ENCODE data around the gene AP5B1.
"Not testable (repeated sequence)": the region's sequence is repeated elsewhere in the genome, so short reads cannot be mapped to it uniquely, and the experiment has no call there.

Gene AP5B1

GRCh38 chr11:65782816-65783228 is 2.0 kb upstream of the AP5B1 start:
- no peak for DNase-seq

DNA sequence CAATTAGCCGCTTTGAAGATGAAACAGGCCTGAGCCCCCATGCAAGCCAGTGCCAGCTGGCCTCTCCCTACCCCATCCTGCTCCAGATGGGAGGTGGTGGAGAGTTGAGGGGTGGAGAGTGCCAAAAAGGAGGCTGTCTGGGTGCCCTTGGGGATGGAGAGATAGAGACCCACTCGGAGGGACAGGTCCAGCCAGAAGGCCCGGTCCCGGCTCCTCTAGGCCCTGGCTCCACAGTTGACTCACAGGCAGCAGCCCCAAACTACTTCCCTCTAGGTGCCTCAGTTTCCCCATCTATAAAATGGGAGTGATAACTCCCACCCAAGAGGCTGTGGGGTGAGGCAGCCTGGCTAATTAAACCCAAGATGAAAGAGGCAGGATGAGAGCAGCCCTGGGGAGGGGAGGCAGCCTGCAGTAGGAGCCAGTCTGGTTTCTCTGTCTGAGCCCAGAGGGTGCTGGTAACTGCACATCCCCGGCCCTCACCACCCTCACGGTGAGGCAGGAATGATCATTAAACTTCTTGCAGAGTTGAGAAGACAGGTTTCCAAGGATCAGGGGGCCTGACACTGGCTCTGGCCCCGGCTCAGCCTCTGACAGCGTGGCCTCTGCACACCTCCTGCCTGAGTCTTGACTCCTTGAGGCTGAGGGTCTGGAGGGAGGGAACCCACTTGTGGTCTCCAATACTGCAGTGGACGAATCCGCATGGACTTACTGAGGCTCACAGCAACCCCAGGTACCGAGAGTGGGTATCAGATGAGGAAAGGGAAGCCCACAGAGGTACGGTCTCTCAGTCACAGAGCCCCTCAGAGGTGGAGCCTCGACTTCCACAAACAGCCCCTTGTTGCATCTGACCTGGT is 1.4 kb upstream of the AP5B1 start:
- no peak for DNase-seq

DNA sequence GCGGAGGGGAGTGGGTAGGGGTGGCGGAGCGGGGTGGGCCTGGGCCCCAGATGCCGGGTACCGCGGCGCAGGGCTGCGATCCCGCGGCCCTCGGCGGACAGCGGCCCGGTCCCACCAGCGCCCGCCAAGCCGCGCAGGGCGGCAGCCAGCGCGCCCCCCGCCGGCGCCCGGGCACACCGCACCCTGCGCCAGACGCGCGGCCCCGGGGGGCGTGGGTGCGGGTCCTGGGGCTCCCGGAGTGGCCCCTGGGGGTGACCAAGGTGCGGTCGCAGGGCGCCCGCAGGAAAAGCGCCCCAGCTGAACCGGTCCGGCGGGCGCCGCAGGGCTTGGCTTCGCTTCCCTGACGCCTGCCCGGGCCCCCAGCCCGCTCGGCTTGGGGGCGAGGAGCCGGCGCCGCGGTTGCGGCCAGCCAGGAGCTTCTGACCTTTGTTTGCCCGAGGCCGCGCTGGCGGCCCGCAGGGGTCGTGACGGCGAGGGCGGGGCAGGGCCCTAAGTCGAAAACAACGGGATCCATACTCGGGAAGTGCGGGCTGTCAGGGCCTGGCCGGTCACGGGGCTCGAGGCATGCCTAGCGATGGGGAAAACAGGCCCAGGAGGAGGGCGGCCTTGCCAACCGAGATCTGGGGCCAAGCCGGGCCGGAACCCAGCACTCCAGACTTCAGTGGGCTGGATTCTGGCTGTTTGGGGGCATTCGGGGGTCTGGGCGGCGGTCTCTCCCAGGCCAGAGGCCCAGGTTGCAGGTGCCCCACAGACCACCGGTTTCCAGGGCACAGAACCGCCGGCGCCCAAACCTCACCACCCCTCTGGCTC is 581 bp upstream of the AP5B1 start:
- no peak for DNase-seq

DNA sequence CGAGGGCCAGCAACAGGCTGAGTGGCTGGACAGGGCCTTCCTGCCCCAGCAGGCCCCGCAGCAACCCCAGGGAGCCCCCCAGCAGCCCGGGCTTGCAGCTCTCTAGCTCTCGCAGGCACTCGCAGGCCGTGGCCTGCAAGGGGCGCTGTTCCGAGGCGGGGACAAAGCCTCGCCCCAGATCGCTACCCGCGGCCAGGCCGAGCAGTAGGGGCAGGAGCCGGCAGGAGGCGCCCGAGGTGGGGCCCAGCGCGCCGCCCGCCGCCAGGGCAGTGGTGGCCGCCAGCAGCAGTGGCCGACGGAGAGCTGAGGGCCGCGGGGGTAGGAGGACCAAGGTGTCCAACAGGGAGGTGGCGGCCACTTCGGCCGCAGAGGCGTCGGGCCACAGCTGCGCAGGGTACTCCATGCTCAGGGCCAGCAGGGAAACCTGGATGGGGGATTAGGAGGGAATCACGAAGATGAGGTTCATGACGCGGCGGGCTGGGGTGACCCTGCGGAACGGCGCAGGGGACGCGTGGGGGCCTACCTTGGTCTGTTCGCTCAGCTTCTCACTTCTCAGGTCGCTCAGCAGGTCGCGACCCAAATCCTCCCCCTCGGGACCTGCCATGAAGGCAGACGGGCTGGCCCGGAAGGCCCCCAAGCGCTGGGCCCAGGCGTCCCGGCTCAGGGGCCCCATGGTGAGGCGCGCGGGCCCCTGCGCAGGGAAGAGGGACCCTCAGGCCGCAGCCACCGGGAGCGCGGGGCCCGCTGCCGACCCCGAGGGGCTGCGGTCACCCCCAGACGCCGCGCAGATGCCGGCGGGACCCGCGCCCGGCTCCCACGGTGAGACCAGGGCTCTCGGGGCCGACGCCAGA is 632 bp downstream of the AP5B1 start:
- peak; percentile 51 to 84 (median 65) for DNase-seq

DNA sequence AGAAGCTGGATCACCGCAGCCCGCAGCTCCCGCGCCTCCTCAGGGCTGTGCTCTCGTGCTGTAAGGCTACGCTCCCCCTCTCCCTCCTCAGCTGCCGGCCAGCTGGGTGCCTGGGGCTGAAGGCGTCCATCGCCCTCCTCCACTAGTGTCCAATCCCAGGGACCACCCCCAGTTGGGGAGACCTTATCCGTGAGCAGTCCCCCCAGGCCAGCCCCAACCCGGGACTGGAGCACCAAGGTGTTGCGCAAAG is 1.2 kb downstream of the AP5B1 start:
- DNase-seq, result no peak

DNA sequence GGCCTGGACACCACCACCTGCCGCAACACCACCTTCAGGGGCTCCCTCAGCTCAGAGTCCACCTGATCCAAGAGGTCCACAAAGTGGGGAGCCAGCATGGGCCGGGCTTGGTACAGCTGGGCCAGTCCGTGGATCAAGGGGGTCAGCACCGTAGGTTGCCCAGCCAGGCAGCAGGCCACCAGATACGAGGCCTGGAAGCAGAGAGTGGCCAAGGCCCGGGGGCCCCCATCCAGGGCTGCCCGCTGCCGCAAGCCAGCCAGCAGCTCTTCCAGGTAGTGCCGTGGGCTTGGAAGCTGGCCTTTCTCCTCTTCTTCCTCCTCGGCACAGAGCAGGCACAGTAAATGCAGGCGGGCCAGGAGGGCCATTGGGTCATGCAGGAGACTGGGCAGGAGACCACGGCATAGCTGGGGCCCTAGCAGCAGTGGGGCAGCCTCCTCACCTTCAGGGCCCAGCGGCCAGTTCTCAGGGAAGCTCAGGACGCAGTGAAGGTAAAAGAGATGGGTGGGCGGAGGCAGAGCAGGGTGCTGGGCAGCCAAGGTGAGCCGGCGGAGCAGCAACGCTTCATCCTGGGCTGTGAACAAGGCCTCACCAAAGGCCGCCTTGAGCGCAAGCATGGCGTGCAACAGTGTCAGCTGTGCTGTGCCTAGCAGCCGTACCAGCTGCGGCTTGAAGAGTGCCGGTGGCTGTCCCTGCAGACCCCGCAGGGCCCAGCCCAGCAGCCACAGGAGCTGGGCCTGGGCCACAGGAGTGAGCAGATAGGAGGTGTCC is 1.7 kb downstream of the AP5B1 start:
- DNase-seq, result no peak

DNA sequence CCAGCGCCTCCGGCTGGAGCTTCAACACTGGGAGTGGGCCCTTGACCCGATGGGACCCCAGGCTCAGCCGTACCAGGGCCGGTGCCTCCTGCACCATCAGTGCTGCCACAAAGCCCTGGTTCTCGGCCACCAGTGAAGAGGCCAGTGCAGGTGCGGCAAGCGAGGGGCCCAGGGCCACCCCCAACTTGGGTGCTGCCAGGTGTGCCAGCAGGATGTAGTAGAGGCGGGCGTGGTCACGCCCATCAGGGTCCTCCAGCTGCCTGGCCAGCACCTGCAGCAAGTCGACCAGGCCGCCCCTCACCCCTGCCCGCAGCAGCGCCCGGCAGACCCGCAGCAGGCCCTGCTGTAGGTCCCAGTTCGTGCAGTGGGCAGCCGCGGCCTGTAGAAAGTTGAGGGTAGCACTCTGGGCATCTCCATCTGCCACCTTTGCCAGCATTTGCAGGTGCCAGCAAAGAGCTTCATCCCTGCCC is 2.3 kb downstream of the AP5B1 start:
- DNase-seq, result no peak

GRCh38 chr11:65777821-65778361 is 2.9 kb downstream of the AP5B1 start:
- DNase-seq, result no peak

- no peak for DNase-seq
Measured at GRCh38 chr11:65777241-65777640, 3.5 kb downstream of the AP5B1 start.

DNA sequence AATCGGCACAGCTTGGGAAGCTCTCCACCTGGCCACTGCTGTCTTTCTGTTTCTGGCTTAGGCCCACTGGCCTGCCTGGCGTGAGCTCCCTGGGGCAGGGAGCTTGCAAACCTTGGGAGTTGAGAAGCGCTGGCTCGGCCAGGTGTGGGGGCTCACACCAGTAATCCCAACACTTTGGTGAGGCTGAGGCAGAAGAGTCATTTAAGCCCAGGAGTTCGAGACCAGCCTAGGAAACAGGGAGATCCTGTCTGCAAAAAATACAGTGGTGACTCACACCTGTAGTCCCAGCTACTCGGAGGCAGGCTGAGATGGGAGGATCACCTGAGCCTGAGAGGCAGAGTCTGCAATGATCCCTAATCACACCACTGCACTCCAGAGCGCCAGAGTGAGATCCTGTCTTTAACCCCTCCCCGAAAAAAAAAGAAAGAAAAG is 4.0 kb downstream of the AP5B1 start:
- no peak for DNase-seq

GRCh38 chr11:65776196-65776595 is 4.6 kb downstream of the AP5B1 start:
- DNase-seq, result no peak

DNA sequence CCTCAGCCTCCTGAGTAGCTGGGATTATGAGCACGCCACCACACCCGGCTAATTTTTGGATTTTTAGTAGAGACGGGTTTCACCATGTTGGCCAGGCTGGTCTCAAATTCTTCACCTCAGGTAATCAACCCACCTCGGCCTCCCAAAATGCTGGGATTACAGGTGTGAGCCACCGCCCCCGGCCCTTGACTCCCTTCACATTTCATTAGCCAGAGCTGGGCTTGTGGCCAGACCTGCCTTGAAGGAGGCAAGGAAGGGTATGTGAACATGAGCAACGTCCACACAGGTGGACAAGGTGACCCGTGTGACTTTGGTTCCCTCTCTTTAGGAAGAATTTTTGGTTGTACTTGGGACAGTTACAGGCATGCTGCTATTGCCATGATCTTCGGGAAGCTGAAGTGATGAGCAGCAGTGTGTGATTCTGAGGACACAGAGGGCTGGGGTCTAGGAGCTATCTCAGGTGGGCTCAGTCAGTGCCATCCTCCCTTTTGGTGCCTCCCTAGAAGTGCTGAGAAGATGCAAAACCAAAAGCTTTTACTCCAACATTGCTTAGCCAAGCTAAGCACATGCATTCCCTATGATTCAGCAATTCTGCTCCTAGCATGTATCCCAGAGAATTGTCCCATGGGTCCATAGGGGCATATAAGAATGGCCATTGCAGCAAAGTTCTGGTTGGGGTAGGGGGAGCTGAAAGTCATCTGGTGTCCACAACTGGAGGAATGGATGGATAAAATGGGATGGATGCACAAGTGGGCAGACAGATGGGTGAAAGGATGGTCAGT is 6.1 kb downstream of the AP5B1 start:
- DNase-seq, result no peak

GRCh38 chr11:65773784-65774411 is 6.9 kb downstream of the AP5B1 start:
- DNase-seq, result no peak

- DNase-seq, result no peak
Measured at GRCh38 chr11:65771589-65772112, 9.1 kb downstream of the AP5B1 start.

- DNase-seq, result no peak
Measured at GRCh38 chr11:65770951-65771567, 9.7 kb downstream of the AP5B1 start.

DNA sequence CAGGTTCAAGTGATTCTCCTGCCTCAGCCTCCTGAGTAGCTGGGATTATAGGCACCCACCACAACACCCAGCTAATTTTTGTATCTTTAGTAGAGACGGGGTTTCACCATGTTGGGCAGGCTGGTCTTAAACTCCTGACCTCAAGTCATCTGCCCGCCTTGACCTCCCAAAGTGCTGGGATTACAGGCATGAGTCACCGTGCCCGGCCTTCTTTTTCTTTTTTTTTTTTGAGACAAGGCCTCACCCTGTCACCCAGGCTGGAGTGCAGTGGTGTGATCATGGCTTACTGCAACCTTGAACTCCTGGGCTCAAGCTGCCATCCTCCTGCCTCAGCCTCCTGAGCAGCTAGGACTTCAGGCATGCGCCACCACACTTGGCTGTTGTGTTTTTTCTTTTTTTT is 13.0 kb downstream of the AP5B1 start:
- not testable (repeated sequence) for DNase-seq

- DNase-seq, result no peak
Measured at GRCh38 chr11:65767406-65767805, 13.4 kb downstream of the AP5B1 start.

DNA sequence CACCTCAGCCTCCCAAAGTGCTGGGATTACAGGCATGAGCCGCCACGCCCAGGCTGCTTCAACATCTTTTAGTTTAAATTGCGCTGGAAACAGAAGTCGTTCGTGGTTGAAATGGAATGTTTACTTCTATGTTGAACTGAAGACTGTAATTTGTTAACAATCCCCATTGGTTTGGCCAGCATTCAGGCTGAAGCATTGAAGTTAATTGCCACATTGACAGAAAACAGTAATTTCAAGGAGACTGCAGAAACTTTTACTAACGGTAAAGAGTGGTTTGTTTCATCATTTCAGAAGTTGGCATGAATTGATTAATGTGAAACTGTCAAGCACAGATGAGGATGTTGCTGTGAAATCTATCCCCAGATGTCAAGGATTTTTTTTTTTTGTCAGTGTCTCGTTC is 14.2 kb downstream of the AP5B1 start:
- DNase-seq, result no peak

DNA sequence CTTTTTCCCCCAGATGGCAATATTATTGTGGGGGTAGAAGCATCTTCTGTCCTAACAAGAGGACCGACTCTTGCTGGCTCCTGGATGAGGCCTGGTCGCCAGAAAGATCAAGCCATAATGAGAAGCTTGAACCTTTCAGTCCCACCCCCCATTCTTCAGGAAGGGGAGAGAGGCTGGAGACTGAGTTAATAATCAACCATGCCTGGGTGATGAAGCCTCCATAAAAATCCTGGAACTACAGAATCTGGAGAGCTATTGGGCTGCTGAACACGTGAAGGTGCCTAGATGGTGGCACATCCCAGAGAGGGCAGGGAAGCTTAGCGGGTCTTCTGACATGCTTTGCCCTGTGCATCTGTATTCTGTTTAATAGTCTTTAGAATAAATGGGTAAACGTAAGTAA is 16.3 kb downstream of the AP5B1 start:
- no peak for DNase-seq

DNA sequence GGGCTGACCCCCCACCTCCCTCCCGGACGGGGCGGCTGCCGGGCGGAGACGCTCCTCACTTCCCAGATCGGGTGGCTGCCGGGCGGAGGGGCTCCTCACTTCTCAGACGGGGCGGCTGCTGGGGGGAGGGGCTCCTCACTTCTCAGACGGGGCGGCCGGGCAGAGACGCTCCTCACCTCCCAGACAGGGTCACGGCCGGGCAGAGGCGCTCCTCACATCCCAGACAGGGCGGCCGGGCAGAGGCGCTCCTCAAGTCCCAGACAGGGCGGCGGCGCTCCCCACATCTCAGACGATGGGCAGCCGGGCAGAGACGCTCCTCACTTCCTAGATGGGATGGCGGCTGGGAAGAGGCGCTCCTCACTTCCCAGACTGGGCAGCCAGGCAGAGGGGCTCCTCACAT is 18.0 kb downstream of the AP5B1 start:
- not testable (repeated sequence) for DNase-seq
